Measurements from ENCODE around the gene ZNF799. TPM values are rescaled to one million over a fixed set of nuclear protein-coding genes. Genes with fewer than 3 reads are reported as not detected.

Gene ZNF799
- total and polyA plus RNA-seq, 2 of the 13 experiments (the other 11 are each of a cell fraction or from before 2014, with no cell fraction given) = 7.7 to 17.9 TPM

DNA sequence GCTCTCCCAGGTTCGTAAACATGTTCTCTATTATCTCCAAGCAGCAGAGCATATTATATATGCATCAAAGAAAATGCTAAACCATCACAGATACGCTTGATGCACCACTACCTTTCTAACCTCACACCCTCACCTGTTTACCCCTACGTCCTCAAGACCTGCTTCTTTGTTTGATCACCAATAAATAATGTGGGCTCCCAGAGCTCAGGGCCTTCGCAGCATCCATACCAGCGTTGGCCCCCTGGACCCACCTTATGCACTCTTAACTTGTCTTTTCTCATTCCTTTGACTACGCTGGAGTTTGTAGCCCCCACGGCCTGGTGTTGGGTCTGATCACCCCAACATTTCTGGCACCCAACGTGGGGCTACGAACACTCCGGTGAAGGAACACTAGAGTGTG is 49.8 kb upstream of the ZNF799 start:
- no peak overlapping the region for H2AFZ ChIP-seq (ENCODE audit: low read length)
- FAIRE-seq = no peak
- 76% methylated on average over 10 of the region's 10 CpGs for WGBS (ENCODE audit: low lambda C conversion rate)

DNA sequence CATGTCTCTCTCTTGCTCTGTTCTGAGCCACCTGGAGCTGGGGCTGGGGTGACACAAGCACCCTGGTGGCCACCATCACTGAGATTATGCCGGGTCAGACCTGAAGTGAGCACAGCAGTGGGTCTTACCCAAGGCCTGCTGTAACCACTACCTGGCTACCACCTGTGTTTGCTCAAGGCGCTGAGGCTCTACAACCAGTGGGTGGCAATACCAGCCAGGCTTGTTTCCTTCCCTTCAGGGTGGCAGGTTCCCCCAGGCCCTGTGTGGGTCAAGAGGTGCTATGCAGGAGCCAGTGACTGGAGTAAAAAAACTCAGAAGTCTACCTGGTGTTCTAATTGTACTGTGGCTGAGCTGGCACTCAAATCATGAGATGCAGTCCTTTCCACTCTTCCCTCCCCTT is 47.7 kb upstream of the ZNF799 start:
- ATAC-seq = peak; percentile 79
- ChIA-PET CTCF (ENCODE audit: low intra/inter-chr PET ratio, low total read pairs) (no interaction called here), POLR2A (no interaction called here)

More for the DNA sequence above, 49.8 kb upstream of the ZNF799 start:
- POLR2A ChIA-PET = no interaction called here
- no TSS peak for BruUV-seq (replicated peaks)
- in situ Hi-C loops (cut with HindIII; ENCODE audit: extremely low pct_ligation_motif_present, low pct_unique_long_range_greater_than_20kb) = no loop called here
- Histone ChIP-seq H3K4me3 (replicated peaks in 1 of 3; ENCODE audit: insufficient read depth in 1 of 3, low read depth in 2 of 3, low read length in 3 of 3) (no peak overlapping the region), H3K79me2 (ENCODE audit: insufficient read depth, low read length) (no peaks in the 10 kb centered on the region), H3K4me2 (ENCODE audit: low read depth, low read length) (no peak overlapping the region), H4K20me1 (ENCODE audit: insufficient read depth, low read length) (no peaks in the 10 kb centered on the region), H3K4me1 (ENCODE audit: insufficient read depth, low read length) (no peaks in the 10 kb centered on the region), H3K9ac (ENCODE audit: insufficient read depth, low read depth, low read length) (no peak overlapping the region), H3K27ac (ENCODE audit: extremely low read length, insufficient read depth, low read length) (no peak overlapping the region), H3K36me3 (replicated peaks in 1 of 2; ENCODE audit: control insufficient read depth in 1 of 2, insufficient read depth in 2 of 2, low read length in 2 of 2) (no peaks in the 10 kb centered on the region), H3K27me3 (ENCODE audit: control insufficient read depth in 1 of 2, insufficient read depth in 2 of 2, low read length in 2 of 2) (no peaks in the 10 kb centered on the region), H3K9me3 (ENCODE audit: low read length) (no peaks in the 10 kb centered on the region)
- intact Hi-C loops (cut with micrococcal nuclease; ENCODE audit: unreplicated experiment) = no loop called here
- no peak for ATAC-seq
- no peak for DNase-seq (ENCODE audit: low spot score)
- no peak for TF ChIP-seq ZNF335 (CRISPR knock-in tag; IDR thresholded peaks at IDR 0.05)
- no peak for TF ChIP-seq TAF15 (IDR thresholded peaks at IDR 0.05; ENCODE audit: low read depth, low read length, poor library complexity, severe bottlenecking)
- no peak for TF ChIP-seq CAMTA2 (CRISPR knock-in tag; IDR thresholded peaks at IDR 0.05; ENCODE audit: borderline replicate concordance)
- CTCF ChIA-PET (ENCODE audit: low intra/inter-chr PET ratio, low total read pairs) = no interaction called here

More for the DNA sequence above, 47.7 kb upstream of the ZNF799 start:
- in situ Hi-C loops (cut with HindIII; ENCODE audit: extremely low pct_ligation_motif_present, low pct_unique_long_range_greater_than_20kb) (no loop called here), intact Hi-C loops (cut with micrococcal nuclease; ENCODE audit: unreplicated experiment) (no loop called here)
- Histone ChIP-seq H3K9me3 (ENCODE audit: low read length) (no peaks in the 10 kb centered on the region), H3K36me3 (replicated peaks in 1 of 2; ENCODE audit: control insufficient read depth in 1 of 2, insufficient read depth in 2 of 2, low read length in 2 of 2) (no peaks in the 10 kb centered on the region), H3K27ac (ENCODE audit: extremely low read length, insufficient read depth, low read length) (no peak overlapping the region), H3K4me2 (ENCODE audit: low read depth, low read length) (no peak overlapping the region), H3K4me3 (replicated peaks in 1 of 3; ENCODE audit: insufficient read depth in 1 of 3, low read depth in 2 of 3, low read length in 3 of 3) (no peak overlapping the region), H4K20me1 (ENCODE audit: insufficient read depth, low read length) (no peaks in the 10 kb centered on the region), H3K9ac (ENCODE audit: insufficient read depth, low read depth, low read length) (no peak overlapping the region), H2AFZ (ENCODE audit: low read length) (no peak overlapping the region), H3K4me1 (ENCODE audit: insufficient read depth, low read length) (no peaks in the 10 kb centered on the region), H3K27me3 (ENCODE audit: control insufficient read depth in 1 of 2, insufficient read depth in 2 of 2, low read length in 2 of 2) (no peaks in the 10 kb centered on the region), H3K79me2 (ENCODE audit: insufficient read depth, low read length) (no peaks in the 10 kb centered on the region)
- WGBS (ENCODE audit: low lambda C conversion rate) = 44% methylated on average over 2 of the region's 2 CpGs
- DNase-seq (ENCODE audit: low spot score) = peak; percentile 21
- FAIRE-seq = no peak
- BruUV-seq (replicated peaks) = no TSS peak
- peak; percentile 49 for TF ChIP-seq STAG1 (CRISPR knock-in tag; IDR thresholded peaks at IDR 0.05)
- TF ChIP-seq, protein P1, sequence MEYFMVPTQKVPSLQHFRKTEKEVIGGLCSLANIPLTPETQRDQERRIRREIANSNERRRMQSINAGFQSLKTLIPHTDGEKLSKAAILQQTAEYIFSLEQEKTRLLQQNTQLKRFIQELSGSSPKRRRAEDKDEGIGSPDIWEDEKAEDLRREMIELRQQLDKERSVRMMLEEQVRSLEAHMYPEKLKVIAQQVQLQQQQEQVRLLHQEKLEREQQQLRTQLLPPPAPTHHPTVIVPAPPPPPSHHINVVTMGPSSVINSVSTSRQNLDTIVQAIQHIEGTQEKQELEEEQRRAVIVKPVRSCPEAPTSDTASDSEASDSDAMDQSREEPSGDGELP (IDR thresholded peaks at IDR 0.05; ENCODE audit: borderline replicate concordance, low read depth) = peak; percentile 54; the same call in 1 of the 2 replicates
- TF ChIP-seq FOXA1 (IDR thresholded peaks at IDR 0.05) = no peak
- peak; percentile 92 for TF ChIP-seq FOXA1 (CRISPR knock-in tag; IDR thresholded peaks at IDR 0.05)
- TF ChIP-seq, protein P2, sequence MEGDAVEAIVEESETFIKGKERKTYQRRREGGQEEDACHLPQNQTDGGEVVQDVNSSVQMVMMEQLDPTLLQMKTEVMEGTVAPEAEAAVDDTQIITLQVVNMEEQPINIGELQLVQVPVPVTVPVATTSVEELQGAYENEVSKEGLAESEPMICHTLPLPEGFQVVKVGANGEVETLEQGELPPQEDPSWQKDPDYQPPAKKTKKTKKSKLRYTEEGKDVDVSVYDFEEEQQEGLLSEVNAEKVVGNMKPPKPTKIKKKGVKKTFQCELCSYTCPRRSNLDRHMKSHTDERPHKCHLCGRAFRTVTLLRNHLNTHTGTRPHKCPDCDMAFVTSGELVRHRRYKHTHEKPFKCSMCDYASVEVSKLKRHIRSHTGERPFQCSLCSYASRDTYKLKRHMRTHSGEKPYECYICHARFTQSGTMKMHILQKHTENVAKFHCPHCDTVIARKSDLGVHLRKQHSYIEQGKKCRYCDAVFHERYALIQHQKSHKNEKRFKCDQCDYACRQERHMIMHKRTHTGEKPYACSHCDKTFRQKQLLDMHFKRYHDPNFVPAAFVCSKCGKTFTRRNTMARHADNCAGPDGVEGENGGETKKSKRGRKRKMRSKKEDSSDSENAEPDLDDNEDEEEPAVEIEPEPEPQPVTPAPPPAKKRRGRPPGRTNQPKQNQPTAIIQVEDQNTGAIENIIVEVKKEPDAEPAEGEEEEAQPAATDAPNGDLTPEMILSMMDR (CRISPR knock-in tag; IDR thresholded peaks at IDR 0.05) = peak; percentile 68
- no peak for TF ChIP-seq SNAI1 (CRISPR knock-in tag; IDR thresholded peaks at IDR 0.05; ENCODE audit: borderline replicate concordance)
- TF ChIP-seq ATF5 (CRISPR knock-in tag; IDR thresholded peaks at IDR 0.05; ENCODE audit: low read depth) = no peak
